IPS-NIHi11 (cell line): ENCODE data around the gene TMPRSS9.

ENCODE experiments used
- DNase-seq: peaks from one replicate; pipeline ENCODE4 v3.0.0; 2012; ENCODE audit warnings: mixed read lengths, low spot score

The TMPRSS9 gene

GRCh38 chr19:2329501-2329916 is 30.6 kb upstream of the TMPRSS9 start:
- no peak for DNase-seq

- no peak for DNase-seq
Measured at GRCh38 chr19:2330255-2330631, 29.8 kb upstream of the TMPRSS9 start.

- no peak for DNase-seq
Measured at GRCh38 chr19:2330632-2331284, 29.3 kb upstream of the TMPRSS9 start.

- no peak for DNase-seq
Measured at GRCh38 chr19:2331601-2332246, 28.3 kb upstream of the TMPRSS9 start.

- DNase-seq: no peak
Measured at GRCh38 chr19:2332341-2333026, 27.6 kb upstream of the TMPRSS9 start.

GRCh38 chr19:2333027-2333806 is 26.8 kb upstream of the TMPRSS9 start:
- DNase-seq: no peak

- DNase-seq: no peak
Measured at GRCh38 chr19:2333807-2334211, 26.3 kb upstream of the TMPRSS9 start.

GRCh38 chr19:2334426-2334825 is 25.6 kb upstream of the TMPRSS9 start:
- DNase-seq: no peak

GRCh38 chr19:2334986-2335846 is 24.8 kb upstream of the TMPRSS9 start:
- DNase-seq: no peak

- no peak for DNase-seq
Measured at GRCh38 chr19:2335848-2336247, 24.2 kb upstream of the TMPRSS9 start.

GRCh38 chr19:2336528-2337328 is 23.3 kb upstream of the TMPRSS9 start:
- no peak for DNase-seq

- DNase-seq: peak; percentile 82
Measured at GRCh38 chr19:2337329-2337707, 22.7 kb upstream of the TMPRSS9 start.

GRCh38 chr19:2338055-2338615 is 21.9 kb upstream of the TMPRSS9 start:
- DNase-seq: no peak

- DNase-seq: no peak
Measured at GRCh38 chr19:2338751-2339643, 21.1 kb upstream of the TMPRSS9 start.

GRCh38 chr19:2339644-2340310 is 20.3 kb upstream of the TMPRSS9 start:
- no peak for DNase-seq

GRCh38 chr19:2340496-2341243 is 19.4 kb upstream of the TMPRSS9 start:
- DNase-seq: no peak

GRCh38 chr19:2341244-2341751 is 18.8 kb upstream of the TMPRSS9 start:
- DNase-seq: no peak

- no peak for DNase-seq
Measured at GRCh38 chr19:2341982-2342381, 18.1 kb upstream of the TMPRSS9 start.
